ENCODE results near the gene AAMDC. TPM values are rescaled to one million over a fixed set of nuclear protein-coding genes. Genes with fewer than 3 reads are reported as not detected.
"Not testable (repeated sequence)": the region's sequence is repeated elsewhere in the genome, so short reads cannot be mapped to it uniquely, and the experiment has no call there.

Gene AAMDC
- total RNA-seq, 2 experiments from 2014 or later, result 12.7 to 13.0 TPM

- ChIA-PET POLR2A (no interaction called here), CTCF (interaction anchor here (1.3 kb wide), 1 partner anchor 18 kb away, joined by 3 read pairs; no protein-coding TSS in a partner anchor)
- ATAC-seq, result no peak
- Mint-ChIP-seq H3K9me3 (ENCODE audit: insufficient read depth) (no peaks in the 10 kb centered on the region), H3K27me3 (ENCODE audit: low read depth) (no peaks in the 10 kb centered on the region), H3K36me3 (ENCODE audit: low read depth) (peaks cover 21% of the 10 kb centered on the region), H3K27ac (no peak overlapping the region), H3K4me3 (no peak overlapping the region), H3K4me1 (ENCODE audit: low read depth) (peaks cover 7% of the 10 kb centered on the region)
- DNase-seq, result no peak
Measured at GRCh38 chr11:77799338-77799737, 21.6 kb upstream of the AAMDC start.

- no peak for ATAC-seq
- Mint-ChIP-seq H3K36me3 (ENCODE audit: low read depth) (peaks cover 15% of the 10 kb centered on the region), H3K27ac (no peak overlapping the region), H3K4me1 (ENCODE audit: low read depth) (peaks cover 7% of the 10 kb centered on the region), H3K27me3 (ENCODE audit: low read depth) (no peaks in the 10 kb centered on the region), H3K4me3 (no peak overlapping the region), H3K9me3 (ENCODE audit: insufficient read depth) (no peaks in the 10 kb centered on the region)
- CTCF ChIA-PET, result interaction anchor here (1.3 kb wide), 1 partner anchor 17 kb away, joined by 3 read pairs; no protein-coding TSS in a partner anchor
- no peak for DNase-seq
- POLR2A ChIA-PET, result no interaction called here
Measured at GRCh38 chr11:77800449-77800848, 20.5 kb upstream of the AAMDC start.

- H3K4me1 Mint-ChIP-seq (ENCODE audit: low read depth), result peaks cover 7% of the 10 kb centered on the region
- DNase-seq (no peak), ATAC-seq (no peak)
- ChIA-PET POLR2A (interaction anchor here (0.6 kb wide), 1 partner anchor 1356 kb away, joined by 3 read pairs; no protein-coding TSS in a partner anchor), CTCF (no interaction called here)
- H3K27me3 Mint-ChIP-seq (ENCODE audit: low read depth), result no peaks in the 10 kb centered on the region
- no peak overlapping the region for H3K27ac Mint-ChIP-seq
- no peaks in the 10 kb centered on the region for H3K9me3 Mint-ChIP-seq (ENCODE audit: insufficient read depth)
- peaks cover 15% of the 10 kb centered on the region for H3K36me3 Mint-ChIP-seq (ENCODE audit: low read depth)
- H3K4me3 Mint-ChIP-seq, result no peak overlapping the region
Measured at GRCh38 chr11:77801477-77801876, 19.5 kb upstream of the AAMDC start.

GRCh38 chr11:77806415-77806814 lies 14.5 kb upstream of the AAMDC start:
- no peak for ATAC-seq
- Mint-ChIP-seq H3K4me3 (no peak overlapping the region), H3K27ac (no peak overlapping the region), H3K4me1 (ENCODE audit: low read depth) (peaks cover 2% of the 10 kb centered on the region), H3K27me3 (ENCODE audit: low read depth) (no peaks in the 10 kb centered on the region), H3K36me3 (ENCODE audit: low read depth) (peaks cover 24% of the 10 kb centered on the region), H3K9me3 (ENCODE audit: insufficient read depth) (no peaks in the 10 kb centered on the region)
- ChIA-PET POLR2A (no interaction called here), CTCF (interaction anchor here (1.3 kb wide), 1 partner anchor 30 kb away, joined by 4 read pairs; no protein-coding TSS in a partner anchor)
- DNase-seq, result no peak

GRCh38 chr11:77806993-77807392 lies 14.0 kb upstream of the AAMDC start:
- Mint-ChIP-seq H3K27ac (no peak overlapping the region), H3K36me3 (ENCODE audit: low read depth) (peaks cover 27% of the 10 kb centered on the region), H3K27me3 (ENCODE audit: low read depth) (no peaks in the 10 kb centered on the region), H3K4me3 (no peak overlapping the region), H3K4me1 (ENCODE audit: low read depth) (peaks cover 2% of the 10 kb centered on the region), H3K9me3 (ENCODE audit: insufficient read depth) (no peaks in the 10 kb centered on the region)
- ATAC-seq, result no peak
- ChIA-PET CTCF (interaction anchor here (1.3 kb wide), 1 partner anchor 31 kb away, joined by 4 read pairs; no protein-coding TSS in a partner anchor), POLR2A (no interaction called here)
- no peak for DNase-seq

GRCh38 chr11:77813256-77813655 lies 7.7 kb upstream of the AAMDC start:
- H3K27me3 Mint-ChIP-seq (ENCODE audit: low read depth), result no peaks in the 10 kb centered on the region
- peaks cover 50% of the 10 kb centered on the region for H3K36me3 Mint-ChIP-seq (ENCODE audit: low read depth)
- ATAC-seq, result no peak
- H3K4me3 Mint-ChIP-seq, result no peak overlapping the region
- POLR2A ChIA-PET, result no interaction called here
- no peak for DNase-seq
- CTCF ChIA-PET, result no interaction called here
- H3K9me3 Mint-ChIP-seq (ENCODE audit: insufficient read depth), result peaks cover 15% of the 10 kb centered on the region
- H3K4me1 Mint-ChIP-seq (ENCODE audit: low read depth), result peaks cover 28% of the 10 kb centered on the region
- no peak overlapping the region for H3K27ac Mint-ChIP-seq

- CTCF ChIA-PET, result no interaction called here
- ATAC-seq (no peak), DNase-seq (no peak)
- Mint-ChIP-seq H3K27me3 (ENCODE audit: low read depth) (no peaks in the 10 kb centered on the region), H3K9me3 (ENCODE audit: insufficient read depth) (peaks cover 15% of the 10 kb centered on the region), H3K27ac (no peak overlapping the region), H3K4me3 (no peak overlapping the region), H3K36me3 (ENCODE audit: low read depth) (peaks cover 48% of the 10 kb centered on the region), H3K4me1 (ENCODE audit: low read depth) (peaks cover 35% of the 10 kb centered on the region)
- POLR2A ChIA-PET, result interaction anchor here (0.7 kb wide), 1 partner anchor 11 kb away, joined by 3 read pairs; no protein-coding TSS in a partner anchor
Measured at GRCh38 chr11:77814848-77815247, 6.1 kb upstream of the AAMDC start.

- no peak overlapping the region for H3K27ac Mint-ChIP-seq
- peaks cover 15% of the 10 kb centered on the region for H3K9me3 Mint-ChIP-seq (ENCODE audit: insufficient read depth)
- DNase-seq (no peak), ATAC-seq (no peak)
- peaks cover 35% of the 10 kb centered on the region for H3K4me1 Mint-ChIP-seq (ENCODE audit: low read depth)
- peaks cover 42% of the 10 kb centered on the region for H3K36me3 Mint-ChIP-seq (ENCODE audit: low read depth)
- ChIA-PET CTCF (no interaction called here), POLR2A (interaction anchor here (0.7 kb wide), 1 partner anchor 11 kb away, joined by 3 read pairs; no protein-coding TSS in a partner anchor)
- H3K4me3 Mint-ChIP-seq, result no peak overlapping the region
- no peaks in the 10 kb centered on the region for H3K27me3 Mint-ChIP-seq (ENCODE audit: low read depth)
Measured at GRCh38 chr11:77815459-77815858, 5.5 kb upstream of the AAMDC start.

- peaks cover 39% of the 10 kb centered on the region for H3K4me1 Mint-ChIP-seq (ENCODE audit: low read depth)
Measured at GRCh38 chr11:77819411-77819920, 1.5 kb upstream of the AAMDC start.

GRCh38 chr11:77819921-77820564 lies 901 bp upstream of the AAMDC start:
- peaks cover 18% of the 10 kb centered on the region for H3K36me3 Mint-ChIP-seq (ENCODE audit: low read depth)
- ATAC-seq (peak; percentile 10), DNase-seq (peak; percentile 46)
- peaks cover 35% of the 10 kb centered on the region for H3K4me1 Mint-ChIP-seq (ENCODE audit: low read depth)
- H3K27ac Mint-ChIP-seq, result peak overlapping the region; percentile 93
- ChIA-PET POLR2A (interaction anchor here (0.7 to 3.3 kb wide), 3 partner anchors 175 to 179 kb away, joined by 3 to 17 read pairs (median 5); partner anchors contain the start of gene INTS4), CTCF (interaction anchor here (1.1 to 4.0 kb wide), 3 partner anchors 173 to 180 kb away, joined by 4 to 25 read pairs (median 5); partner anchors contain the start of gene INTS4)
- no peaks in the 10 kb centered on the region for H3K27me3 Mint-ChIP-seq (ENCODE audit: low read depth)
- H3K9me3 Mint-ChIP-seq (ENCODE audit: insufficient read depth), result peaks cover 11% of the 10 kb centered on the region
- H3K4me3 Mint-ChIP-seq, result peak overlapping the region; percentile 97

More at GRCh38 chr11:77819411-77819920, 1.5 kb upstream of the AAMDC start:
- Mint-ChIP-seq H3K4me3 (peak overlapping the region; percentile 97), H3K9me3 (ENCODE audit: insufficient read depth) (peaks cover 15% of the 10 kb centered on the region), H3K27ac (peak overlapping the region; percentile 93), H3K27me3 (ENCODE audit: low read depth) (no peaks in the 10 kb centered on the region), H3K36me3 (ENCODE audit: low read depth) (peaks cover 22% of the 10 kb centered on the region)
- ATAC-seq (peak; percentile 73), DNase-seq (peak; percentile 91)
- ChIA-PET CTCF (interaction anchor here (0.9 to 4.0 kb wide), 3 partner anchors 175 to 180 kb away, joined by 3 to 25 read pairs (median 5); partner anchors contain the start of gene INTS4), POLR2A (interaction anchor here (1.5 to 3.3 kb wide), 2 partner anchors 175 to 177 kb away, joined by 5 to 17 read pairs; partner anchors contain the start of gene INTS4)

GRCh38 chr11:77821349-77821851 lies 456 bp downstream of the AAMDC start:
- Mint-ChIP-seq H3K36me3 (ENCODE audit: low read depth) (peaks cover 13% of the 10 kb centered on the region), H3K4me1 (ENCODE audit: low read depth) (peaks cover 29% of the 10 kb centered on the region), H3K9me3 (ENCODE audit: insufficient read depth) (no peaks in the 10 kb centered on the region), H3K27me3 (ENCODE audit: low read depth) (no peaks in the 10 kb centered on the region), H3K27ac (peak overlapping the region; percentile 87), H3K4me3 (peak overlapping the region; percentile 97)
- no peak for ATAC-seq
- CTCF ChIA-PET, result interaction anchor here (0.7 to 4.0 kb wide), 3 partner anchors 173 to 743 kb away, joined by 3 to 25 read pairs (median 3); partner anchors contain the start of gene INTS4
- peak; percentile 24 for DNase-seq
- POLR2A ChIA-PET, result no interaction called here

GRCh38 chr11:77822126-77822525 lies 1.2 kb downstream of the AAMDC start:
- H3K4me1 Mint-ChIP-seq (ENCODE audit: low read depth), result peaks cover 24% of the 10 kb centered on the region
- ATAC-seq; DNase-seq; H3K9me3 Mint-ChIP-seq (ENCODE audit: insufficient read depth); POLR2A ChIA-PET; H3K36me3 Mint-ChIP-seq (ENCODE audit: low read depth); H3K27me3 Mint-ChIP-seq (ENCODE audit: low read depth); H3K27ac Mint-ChIP-seq; H3K4me3 Mint-ChIP-seq: not testable (repeated sequence)
- CTCF ChIA-PET, result interaction anchor here (0.7 to 4.0 kb wide), 3 partner anchors 173 to 743 kb away, joined by 3 to 25 read pairs (median 3); partner anchors contain the start of gene INTS4

Measured in activated CD8-positive, alpha-beta T cell treated with anti-CD3 and anti-CD28 coated beads, Interleukin-2, amount 10 ng/mL, durations not matched to agents 7 days and 5 days (primary cell).